Activated CD4-positive, alpha-beta T cell treated with anti-CD3 and anti-CD28 coated beads, Interleukin-2, amount 50 U/mL, for 48 hours (primary cell): ENCODE data around the gene ARHGEF7.

ENCODE experiments used
- DNase-seq, 2 experiments: peaks; one replicate each; pipeline ENCODE4 v3.0.0-alpha.2; 2020

Gene ARHGEF7

DNA sequence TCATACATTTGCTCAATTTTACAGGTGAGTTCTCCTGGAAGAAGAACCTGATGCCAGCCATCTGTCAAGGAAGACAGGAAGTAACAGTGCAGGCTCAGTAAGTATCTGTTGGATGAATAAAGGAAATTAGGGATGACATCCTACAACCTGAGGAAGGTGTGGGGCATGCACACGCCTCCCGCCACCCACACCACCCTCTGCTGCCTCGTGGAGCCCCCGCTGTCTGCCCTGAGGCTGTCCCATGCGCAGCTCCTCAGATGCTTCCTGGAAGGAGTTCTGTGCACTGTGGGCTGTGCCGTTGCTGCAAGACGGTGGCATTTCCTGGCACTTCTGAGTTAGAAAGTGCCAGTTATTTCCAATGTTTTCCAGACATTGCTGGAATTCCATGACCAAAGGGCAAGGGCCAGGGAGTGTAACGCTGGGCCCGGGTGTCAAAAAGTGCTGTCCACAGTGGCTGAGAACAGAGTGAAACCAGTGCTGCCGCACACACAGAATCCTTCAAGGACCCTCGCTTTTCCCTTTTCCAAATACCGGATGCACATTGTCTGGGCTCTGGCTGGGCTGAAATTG, 201.1 kb downstream of the ARHGEF7 start:
- DNase-seq = no peak

DNA sequence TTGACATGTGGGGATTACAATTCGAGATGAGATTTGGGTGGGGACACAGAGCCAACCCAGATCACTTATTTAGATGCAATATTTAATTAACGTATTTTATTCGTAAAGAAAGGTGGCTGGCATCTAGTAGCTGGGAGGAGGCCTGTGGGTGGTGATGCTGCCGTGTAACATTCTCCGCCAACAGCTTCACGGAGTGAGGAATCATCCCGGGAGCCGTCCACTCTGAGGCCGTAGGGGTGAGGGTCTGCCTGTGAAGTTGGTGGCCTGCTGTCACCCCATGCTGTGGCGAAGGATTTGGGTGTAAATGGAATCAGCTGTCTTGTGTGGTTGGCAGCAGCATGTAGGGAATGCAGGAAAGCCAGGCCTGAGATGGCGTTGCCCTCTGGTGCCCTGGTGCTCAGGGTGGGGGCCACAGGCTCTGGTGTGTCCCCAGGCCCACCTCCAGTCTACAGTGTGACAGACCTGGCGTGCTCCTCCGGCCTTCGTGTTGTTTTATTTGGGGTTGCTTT, 202.0 kb downstream of the ARHGEF7 start:
- DNase-seq = no peak

DNA sequence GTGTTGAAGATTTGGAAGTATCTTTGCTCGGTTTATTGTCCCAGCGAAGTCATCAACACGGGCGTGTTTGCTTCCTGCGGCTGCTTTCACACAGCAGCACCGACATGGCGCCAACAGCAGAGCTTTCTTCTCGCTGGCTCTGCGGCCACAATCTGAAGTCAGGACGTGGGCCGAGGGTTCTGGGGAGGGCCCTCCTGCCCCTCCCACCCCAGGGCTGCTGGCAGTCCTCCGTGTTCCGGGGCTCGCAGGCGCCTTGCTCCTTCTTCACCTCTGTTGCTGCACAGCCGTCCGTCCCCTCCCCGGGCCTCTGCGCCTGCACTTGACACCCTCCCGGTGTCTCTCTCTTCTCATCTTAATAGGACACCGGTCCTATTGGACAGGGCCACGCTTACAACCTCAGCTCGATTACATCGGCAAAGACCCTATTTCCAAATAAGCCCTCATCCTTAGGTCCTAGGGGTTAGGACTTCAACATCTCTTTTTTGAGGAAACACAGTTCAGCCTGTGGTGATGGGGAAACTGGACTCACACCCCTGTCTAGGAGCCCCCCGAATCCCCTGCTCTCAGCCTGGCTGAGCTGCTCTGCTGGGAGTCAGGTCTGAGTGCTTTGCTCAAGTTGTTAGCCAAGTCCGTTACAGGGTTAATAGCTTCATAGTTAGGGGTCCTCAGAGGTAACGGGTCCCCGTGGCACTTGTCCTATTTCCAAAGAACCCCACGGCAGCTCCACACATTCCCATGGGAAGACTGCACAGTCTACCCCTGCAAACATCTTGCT, 202.6 kb downstream of the ARHGEF7 start:
- DNase-seq = no peak

DNA sequence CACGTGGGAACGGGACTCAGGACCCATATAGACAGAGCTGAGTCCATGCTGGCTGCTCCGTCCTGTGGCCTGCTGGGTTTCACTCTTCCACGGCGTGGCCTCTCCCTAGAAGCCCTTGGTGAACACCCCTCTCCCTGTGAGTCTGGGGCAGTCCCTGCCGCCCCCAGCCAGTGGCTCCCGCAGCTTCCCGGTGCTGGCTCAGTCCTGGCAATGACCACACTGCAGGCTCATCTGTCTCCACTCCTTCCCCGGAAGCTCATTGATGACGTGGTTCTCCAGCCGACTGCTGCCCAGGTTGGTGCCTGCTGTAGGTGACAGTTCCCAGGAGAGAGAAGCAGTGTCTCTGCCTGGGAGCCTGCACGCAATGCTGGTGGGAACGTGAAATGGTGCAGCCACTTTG, 203.3 kb downstream of the ARHGEF7 start:
- no peak for DNase-seq

GRCh38 chr13:111319521-111319920, 204.4 kb downstream of the ARHGEF7 start:
- DNase-seq = no peak

DNA sequence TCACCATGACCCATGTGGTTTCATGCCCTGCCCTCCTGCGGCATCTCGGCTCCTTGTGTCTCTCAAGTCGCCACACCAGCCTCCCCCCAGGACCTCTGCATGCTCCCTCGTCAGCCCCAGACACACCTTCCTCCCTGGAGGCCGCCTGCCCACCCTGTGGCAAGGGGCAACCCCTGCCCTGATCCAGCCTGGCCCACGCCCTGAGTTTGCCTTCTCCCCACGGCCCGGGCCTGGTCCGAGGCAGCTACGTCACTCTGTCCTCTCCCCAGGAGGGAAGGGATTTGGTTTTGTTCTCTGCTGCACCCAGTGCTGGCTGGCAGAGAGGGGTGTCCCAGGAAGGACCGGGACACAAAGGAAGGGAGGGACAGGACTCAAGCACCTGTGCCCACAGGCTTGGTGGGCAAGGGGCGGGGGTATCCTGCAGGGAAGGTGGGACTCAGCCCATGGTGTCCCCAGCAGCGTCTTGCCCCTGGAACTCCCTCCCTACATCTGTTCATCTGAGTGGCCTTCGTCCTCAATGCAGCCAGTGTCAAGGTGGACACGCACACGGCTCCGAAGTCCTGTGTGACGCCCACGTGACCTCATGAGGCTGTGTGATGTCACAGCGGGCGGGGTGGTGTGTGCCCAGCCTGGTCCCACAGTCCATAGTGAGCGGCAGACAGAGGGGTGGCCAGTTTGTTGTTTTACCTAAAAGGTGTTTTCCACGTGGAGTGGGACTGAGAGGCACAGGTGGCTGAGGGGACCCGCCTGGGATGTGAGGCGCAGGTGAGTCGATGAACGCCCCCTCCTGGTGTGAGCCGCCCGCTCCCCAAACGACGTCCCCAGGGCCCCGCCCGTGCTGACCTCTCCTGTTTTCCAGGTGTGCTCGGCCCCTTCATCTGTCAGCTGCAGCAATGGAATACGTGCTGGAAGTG, 205.1 kb downstream of the ARHGEF7 start, which contains the start of gene TEX29:
TSS of gene TEX29 (plus strand) at position 645 of the 914 bp plus-strand sequence. CDS start at position 894, 249 bp downstream.
- no peak for DNase-seq

- DNase-seq = no peak
Observed at GRCh38 chr13:111322001-111322915, 207.1 kb downstream of the ARHGEF7 start.

DNA sequence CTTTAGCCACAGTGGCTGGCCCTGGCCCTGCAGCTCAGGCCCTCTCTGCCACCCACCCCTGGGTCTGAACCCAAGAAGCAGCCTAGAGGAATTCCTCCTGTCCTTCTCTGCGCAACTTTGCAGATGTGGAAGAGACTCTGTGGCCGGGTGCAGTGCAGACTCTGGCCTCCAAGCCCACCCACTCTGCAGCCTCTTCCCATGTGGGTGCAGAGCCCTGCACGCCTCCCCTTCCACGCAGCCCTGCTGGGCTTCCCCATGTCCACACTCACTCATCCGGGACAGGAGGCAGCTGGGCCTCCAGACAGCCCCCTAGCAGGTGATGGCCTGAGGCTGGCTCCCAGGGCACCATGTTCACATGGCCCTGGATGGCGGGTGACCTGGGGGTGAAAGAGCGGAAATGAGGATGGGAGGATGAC, 207.8 kb downstream of the ARHGEF7 start:
- DNase-seq = no peak

DNA sequence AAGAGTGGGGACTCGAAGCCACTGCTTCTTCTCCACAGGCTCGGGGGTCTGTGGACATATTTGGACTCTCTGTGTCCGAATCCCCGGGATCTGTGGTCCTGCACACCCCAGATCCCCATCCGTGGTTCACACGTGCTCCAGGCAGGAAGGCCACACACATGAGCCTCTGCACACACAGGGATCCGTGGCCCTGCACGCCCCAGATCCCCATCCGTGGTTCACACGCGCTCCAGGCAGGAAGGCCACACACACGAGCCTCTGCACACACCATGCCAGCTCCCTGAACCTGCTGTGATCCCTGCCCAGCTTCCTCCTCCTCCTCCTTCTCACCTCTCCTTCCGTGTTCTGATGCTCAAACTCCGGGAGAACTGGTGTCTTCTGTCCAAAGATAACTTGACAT, 208.4 kb downstream of the ARHGEF7 start:
- DNase-seq = no peak

DNA sequence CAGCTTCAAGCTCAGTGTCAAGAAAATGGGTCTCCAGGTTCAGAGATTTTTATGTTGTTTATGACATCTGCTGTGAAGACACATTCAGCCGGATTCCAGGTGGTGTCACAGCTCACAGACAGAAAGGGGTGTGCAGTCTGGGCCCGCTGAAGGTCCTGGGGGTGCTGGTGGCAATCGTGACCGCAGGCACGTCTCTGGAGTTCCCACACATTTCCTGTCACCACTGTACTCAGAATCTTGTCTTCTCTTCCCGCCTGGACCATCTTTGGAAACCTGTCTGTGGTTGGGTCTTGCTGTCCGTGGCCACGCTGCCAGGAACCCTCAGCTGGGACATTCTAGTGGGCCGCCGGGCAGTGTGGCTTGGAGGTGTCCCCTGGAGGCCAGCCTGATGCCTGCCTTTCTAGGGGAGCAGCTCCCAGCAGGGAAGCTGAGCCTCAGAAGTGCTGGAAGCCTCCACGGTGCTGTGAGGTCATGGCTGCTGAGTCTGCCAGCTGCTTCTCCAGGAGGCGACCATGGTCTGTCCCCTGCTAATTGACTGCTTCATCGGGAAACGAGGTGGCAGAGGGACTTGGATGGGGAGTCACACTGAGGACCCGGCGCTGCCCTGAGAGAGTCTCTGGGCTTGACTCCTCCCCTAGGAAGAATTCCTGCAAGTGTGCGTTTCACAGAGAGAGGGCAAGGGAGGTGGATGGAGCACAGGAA, 209.0 kb downstream of the ARHGEF7 start:
- peak in 1 of 2 experiments; percentile 22 for DNase-seq

- DNase-seq = no peak
Observed at GRCh38 chr13:111324736-111325135, 209.6 kb downstream of the ARHGEF7 start.

GRCh38 chr13:111325146-111325890, 210.2 kb downstream of the ARHGEF7 start:
- no peak for DNase-seq

- no peak for DNase-seq
Observed at GRCh38 chr13:111325941-111326620, 211.0 kb downstream of the ARHGEF7 start.

GRCh38 chr13:111326621-111326965, 211.5 kb downstream of the ARHGEF7 start:
- no peak for DNase-seq

DNA sequence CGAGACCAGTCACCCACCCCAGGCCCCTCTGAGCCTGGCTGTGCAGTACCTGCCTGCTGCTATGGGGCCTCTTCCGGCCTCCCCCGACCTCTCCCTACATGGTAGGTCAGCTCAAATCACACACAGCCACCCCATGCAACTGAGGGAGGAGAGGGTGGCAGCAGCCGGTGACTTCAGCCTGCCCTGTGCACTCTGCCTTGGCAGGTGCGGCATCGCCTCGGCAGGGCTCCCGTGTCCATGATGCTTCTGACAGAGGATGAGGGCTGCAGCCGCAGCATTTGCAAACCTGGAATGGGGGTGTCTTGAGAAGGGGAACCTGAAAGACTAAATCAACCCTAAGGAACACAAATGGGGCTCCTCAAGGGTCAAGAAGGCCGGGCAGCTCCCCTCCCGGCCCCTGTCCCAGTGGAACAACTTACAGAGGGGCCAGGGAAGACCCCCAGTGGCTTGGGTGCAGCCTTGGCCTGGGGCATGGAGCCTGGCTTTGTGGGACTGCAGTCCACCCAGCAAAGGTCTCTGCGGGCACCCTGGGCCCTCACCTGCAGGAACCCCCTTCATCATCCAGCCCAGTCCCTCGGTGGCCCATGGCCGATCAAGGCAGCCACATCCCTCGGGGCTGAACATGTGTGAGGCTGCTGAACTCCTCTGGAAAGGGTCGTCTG, 212.0 kb downstream of the ARHGEF7 start:
- DNase-seq = no peak

- DNase-seq = no peak
Observed at GRCh38 chr13:111327730-111328573, 212.8 kb downstream of the ARHGEF7 start.

DNA sequence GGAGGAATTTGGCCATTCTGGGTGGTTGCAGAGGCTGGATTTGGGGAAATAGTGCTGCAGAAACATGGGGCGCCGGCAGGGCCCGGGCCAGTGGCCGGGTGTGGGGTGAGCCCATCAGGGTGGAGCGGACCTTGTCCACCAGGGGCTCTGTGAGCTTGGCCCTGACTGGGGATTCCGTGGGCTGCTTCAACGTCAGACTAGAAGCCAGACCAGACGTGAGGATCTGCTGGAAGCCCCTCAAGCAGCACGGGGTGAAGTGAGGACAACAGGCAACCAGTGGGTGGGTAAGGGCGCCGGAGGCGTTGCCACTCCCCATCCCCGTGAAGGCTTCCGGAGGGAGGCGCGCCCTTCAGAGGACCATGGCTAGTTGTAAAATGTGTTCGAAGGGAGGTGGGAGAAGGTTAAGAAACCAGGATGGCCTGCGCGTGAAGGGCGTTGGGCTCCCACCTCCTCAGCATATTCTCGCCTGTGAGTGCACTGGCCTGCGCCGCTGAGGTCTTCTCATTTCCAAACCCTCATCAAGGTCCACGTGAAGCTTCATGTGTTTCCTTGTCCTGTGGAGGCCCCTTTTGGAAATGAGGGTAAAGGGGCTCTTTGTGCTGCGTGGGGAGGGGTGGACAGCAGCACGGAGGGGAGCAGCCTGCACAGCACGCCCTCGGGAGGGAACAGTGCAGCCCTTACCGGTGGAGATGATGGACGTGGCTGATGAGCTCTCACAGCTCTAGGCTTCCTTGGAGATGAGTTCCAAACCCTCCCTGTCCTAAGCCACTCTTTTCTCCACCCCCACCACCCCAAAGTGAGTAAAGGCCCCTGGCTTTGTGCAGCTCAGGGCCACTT, 213.7 kb downstream of the ARHGEF7 start:
- DNase-seq = no peak

GRCh38 chr13:111329641-111330040, 214.5 kb downstream of the ARHGEF7 start:
- DNase-seq = no peak
